ENCODE results near the gene USP47.
A peak's percentile ranks its signal among the peaks of the same experiment; 100 is the strongest.
"Not testable (repeated sequence)": the region's sequence is repeated elsewhere in the genome, so short reads cannot be mapped to it uniquely, and the experiment has no call there.

Gene USP47

DNA sequence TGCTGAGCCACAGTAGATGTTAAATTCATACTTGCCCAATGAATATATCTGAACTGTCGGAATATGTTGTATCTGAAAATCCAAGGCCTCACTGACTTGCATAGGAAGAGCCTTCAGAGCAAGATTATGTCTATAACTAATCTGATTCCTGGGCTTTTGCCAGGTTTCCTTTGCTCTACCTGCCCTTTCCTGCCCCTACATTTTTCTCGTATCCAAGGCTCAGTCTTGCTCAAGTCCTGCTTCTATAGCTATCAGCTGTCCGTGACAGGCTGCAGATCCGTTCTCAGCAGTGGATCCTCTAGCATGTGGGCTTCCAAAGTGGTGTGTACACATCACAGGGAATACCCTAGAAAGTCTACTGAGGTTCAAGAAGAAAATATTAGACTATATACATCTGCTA is 18.8 kb upstream of the USP47 start:
- no peak for DNase-seq (ENCODE audit: low read depth in 3 of 3)

DNA sequence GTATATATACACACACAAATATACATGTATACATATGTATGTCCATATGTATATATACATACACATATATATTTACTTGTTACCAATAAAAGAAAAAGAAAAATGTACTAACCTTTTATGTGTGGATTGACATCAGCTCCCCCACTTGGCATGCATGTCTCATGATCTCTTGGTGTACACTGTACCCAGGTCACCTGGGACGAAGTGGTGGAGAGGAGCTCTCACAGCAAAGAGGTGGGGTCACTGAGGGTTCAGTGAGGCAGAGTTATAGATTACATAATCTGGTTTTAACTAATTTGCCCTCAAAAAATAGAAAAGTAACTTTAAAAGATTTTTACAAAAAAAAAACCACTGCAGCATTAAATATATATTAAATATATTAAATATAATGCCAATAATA is 15.5 kb upstream of the USP47 start:
- DNase-seq (ENCODE audit: low read depth in 3 of 3), result no peak

DNA sequence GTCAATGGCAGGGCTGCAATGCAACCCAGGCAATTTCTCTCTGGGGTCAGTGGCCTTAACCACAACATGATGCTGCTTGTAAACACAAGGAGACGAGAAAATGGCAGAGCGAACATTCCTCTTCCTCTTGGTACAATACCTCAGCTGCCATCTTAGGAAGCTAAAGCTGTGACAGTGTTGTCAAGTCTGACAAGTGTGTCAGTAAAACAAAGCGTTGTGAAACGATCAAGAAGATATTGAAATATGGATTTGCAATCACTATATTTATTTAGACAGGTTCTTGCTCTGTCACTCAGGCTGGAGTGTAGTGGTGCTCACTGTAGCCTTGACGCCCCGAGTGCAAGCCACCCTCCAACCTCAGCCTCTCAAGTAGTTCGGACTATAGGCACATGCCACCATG is 14.5 kb upstream of the USP47 start:
- no peak for DNase-seq (ENCODE audit: low read depth in 3 of 3)

DNA sequence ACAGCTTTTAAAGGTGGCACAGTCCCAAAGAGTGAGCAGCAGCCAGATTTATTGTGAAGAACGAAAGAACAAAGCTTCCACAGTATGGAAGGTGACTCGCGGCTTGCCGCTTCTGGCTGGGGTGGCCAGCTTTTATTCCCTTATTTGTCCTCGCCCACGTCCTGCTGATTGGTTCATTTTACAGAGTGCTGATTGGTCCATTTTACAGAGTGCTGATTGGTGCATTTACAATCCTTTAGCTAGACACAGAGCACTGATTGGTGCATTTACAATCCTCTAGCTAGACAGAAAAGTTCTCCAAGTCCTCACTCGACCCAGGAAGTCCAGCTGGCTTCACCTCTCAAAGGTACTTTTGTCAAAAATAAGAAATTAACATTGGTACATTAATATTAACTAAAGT is 10.4 kb upstream of the USP47 start:
- DNase-seq (ENCODE audit: low read depth in 3 of 3), result not testable (repeated sequence)

DNA sequence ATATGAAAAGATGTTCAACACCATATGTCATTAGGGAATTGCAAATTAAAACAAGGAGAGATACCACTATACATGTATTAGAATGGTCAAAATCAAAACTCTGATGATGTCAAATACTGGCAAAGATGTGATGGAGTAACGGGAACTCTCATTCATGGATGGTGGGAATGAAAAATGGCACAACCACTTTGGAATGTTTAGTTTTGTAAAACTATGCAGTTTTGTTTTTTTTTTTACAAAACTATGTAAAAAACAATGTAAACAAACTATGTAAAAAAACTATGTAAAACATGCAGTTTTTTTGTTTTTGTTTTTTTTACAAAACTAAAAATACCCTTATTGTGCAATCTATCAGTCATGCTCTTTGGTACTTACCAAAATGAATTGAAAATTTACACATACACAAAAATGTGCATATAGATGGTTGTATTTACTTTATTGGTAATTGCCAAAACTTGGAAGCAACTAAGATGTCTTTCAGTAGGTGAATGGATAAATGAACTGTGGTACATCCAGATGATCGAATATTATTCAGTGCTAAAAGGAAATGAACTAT is 5.0 kb upstream of the USP47 start:
- no peak for DNase-seq (ENCODE audit: low read depth in 3 of 3)

DNA sequence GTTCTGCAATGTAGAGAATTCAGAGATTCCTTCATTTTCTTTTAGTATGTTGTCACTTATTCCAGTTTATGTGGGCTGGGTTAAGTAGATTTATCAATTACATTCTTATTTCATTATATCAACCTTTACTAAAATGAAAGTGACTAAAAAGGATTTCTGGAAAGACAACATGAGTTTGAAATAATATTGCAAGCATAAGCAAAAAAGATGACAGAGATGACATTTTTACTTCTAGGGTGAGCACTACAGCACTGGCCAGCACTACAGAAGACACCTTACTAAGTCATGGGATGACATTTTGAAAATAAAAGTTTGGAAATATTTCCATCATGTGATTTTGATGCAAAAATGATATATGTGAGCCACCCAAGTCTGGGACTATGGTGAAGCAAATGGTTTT is 2.1 kb upstream of the USP47 start:
- DNase-seq (ENCODE audit: low read depth in 3 of 3), result no peak

DNA sequence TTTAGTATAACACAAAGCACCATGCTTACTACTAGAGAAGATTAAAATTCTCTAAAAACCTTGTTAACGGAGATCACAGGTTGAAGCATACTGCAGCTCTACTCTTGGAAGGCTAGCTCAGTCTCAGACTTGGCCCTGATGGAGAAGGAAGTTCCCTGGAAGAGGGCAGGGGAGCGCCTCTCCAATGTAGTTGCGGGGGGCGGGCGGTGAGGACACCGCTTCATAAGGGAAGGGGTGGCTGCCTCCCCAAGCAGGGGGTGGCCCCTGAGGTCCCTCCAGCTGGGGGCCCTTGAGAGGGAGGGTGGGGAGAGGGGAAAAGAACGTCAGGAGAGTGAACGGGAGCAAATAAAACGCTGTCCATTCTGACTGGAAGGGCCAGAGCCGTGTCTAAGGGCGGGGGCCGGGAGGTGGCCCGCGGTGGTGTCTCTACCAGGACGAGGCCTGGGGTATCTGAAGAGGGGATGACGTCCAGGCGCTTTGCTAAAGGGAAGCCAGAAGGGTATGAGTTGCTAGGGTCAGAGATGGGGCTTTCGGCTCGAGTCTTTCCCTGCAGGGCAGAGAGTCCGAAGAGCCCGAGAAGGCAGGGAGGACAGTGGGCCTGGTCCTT is 553 bp upstream of the USP47 start:
- peak in 1 of 3 experiments; percentile 18 for DNase-seq (ENCODE audit: low read depth in 3 of 3)

DNA sequence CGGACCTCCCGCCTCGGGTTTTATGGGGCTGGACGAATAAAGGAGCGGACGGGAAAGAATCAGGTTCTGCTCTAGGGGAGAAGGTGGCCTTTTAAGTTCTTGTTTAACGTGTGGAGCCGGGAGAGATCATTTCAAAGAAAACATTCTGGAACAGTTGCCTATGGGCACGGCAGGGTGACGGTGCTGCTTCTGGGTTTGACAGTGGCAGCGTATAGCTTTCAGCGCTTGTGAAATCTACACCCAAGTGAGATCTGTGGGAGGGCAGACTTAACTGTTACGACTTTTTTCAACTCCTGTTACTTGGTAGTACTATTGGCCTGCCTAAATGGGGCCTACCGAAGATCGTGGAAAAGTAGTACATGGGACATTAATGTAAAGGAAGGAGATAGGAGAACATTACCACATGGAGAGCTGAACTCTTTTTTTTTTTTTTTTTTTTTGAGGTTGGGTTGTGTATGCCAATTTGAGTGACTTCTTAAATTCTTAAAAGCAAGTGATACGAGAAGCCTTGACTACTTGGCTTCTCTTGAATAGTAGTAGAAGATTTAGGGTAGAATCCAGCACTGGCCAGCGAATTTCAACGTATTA is 743 bp downstream of the USP47 start:
- DNase-seq (ENCODE audit: low read depth in 3 of 3), result peak; percentile 24 to 47 (median 40)

DNA sequence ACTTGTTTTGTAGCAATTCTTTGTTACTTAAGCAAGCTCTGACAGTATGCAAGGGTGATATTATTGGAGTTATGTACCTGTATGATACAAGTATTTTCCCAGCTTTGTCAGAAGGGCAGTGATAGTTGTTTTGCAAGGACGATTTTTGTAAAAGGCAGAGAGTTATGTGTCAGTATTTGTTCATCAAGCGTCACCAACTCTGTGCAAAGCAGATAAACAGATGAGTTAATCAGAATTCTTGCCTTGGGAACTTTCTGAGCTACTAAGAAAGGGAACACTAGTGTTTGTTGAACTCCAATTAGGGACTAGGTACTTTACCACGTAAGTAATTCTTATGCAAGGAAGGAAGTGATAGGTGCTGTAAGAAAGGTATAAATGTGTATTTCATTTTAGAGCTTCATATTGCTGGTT is 1.4 kb downstream of the USP47 start:
- no peak for DNase-seq (ENCODE audit: low read depth in 3 of 3)

DNA sequence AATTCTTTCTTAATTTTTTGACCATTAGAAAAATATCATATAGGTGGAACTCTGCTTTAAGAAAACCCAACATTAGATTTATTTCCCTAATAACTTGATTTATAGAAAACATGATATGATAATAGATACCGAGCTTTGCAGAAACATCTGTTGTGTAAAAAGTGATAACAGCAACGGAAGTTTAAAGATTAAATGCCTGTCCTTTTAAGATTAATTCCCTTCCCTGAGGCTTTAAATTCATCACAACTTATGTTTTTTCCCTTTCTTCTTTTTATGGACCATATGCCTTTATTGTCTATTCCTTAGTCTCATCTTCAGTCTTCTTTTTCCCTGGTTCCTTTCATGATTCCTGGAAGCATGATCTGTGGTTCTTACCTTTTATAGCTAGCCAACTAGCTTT is 1.9 kb downstream of the USP47 start:
- no peak for DNase-seq (ENCODE audit: low read depth in 3 of 3)

DNA sequence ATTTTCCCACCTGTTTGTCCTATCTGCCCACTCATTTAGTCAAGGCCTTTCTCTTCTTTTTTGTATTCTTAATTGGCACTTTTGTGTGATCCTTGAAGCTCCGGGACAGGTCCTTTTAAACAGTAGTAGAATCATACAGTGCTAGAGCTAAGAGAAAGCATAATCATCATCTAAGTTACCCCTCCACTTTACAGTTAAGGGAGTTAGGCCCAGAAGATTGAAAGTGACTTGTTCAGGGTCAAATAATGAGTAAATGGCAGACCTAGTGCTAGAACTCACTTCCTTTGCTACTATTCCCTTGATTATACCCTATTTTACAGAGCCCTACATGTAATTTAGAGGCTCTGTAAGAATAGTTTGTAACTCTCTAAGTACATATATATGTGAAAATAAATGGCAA is 2.5 kb downstream of the USP47 start:
- DNase-seq (ENCODE audit: low read depth in 3 of 3), result no peak

DNA sequence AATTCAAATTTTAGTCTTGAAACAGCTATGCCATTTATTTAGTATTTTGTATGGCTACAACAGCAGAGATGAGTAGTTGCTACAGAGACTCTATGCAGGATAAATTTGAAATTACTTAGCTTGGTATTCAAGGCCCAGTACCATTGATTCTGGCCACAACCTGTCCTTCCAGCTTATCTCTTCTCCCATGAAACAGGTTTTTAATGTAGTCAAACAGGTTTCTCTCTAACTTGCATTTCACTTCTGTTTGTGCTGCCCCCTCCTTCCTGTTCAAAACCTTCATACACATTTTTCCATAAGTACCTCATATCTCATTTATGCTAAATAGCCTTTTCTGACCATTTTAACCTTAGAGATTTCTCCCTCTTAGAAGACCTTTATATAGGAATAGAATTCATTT is 3.3 kb downstream of the USP47 start:
- no peak for DNase-seq (ENCODE audit: low read depth in 3 of 3)

DNA sequence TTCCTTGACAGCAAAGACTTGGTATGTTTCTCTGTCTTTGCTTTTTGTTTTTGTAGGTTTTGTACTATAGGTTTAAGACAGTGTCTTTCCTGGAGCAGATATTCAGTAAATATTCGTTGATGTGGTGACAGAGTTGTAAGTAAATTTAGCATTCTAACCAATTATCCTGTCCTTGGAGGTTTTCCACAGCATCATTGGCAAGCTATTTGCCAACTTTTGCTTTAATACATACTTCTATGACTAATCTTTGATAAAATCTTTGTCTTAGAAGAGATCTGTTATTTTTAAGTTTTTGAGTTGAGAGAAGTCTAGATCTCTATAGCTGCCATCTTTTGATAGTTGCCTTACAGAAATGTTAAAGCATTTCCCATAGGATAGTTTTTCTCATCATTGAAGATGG is 3.8 kb downstream of the USP47 start:
- no peak for DNase-seq (ENCODE audit: low read depth in 3 of 3)

DNA sequence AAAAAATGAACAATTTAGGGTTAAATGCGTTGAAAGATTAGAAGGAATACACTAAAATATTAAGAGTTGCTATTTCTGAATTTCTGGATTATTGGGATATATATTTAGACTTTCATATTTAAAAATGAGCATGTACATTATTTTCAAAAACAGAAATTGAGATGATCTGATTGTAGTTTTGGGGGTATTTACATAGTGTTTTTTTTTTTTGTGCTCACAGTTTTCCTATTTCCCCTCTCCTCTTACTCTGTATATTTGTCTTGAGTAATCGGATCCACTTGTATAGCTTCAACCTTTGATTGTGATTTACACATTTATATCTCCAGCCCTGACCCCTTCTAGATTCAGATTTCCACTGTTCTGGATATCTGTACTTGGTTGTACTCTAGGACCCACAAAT is 5.3 kb downstream of the USP47 start:
- no peak for DNase-seq (ENCODE audit: low read depth in 3 of 3)

DNA sequence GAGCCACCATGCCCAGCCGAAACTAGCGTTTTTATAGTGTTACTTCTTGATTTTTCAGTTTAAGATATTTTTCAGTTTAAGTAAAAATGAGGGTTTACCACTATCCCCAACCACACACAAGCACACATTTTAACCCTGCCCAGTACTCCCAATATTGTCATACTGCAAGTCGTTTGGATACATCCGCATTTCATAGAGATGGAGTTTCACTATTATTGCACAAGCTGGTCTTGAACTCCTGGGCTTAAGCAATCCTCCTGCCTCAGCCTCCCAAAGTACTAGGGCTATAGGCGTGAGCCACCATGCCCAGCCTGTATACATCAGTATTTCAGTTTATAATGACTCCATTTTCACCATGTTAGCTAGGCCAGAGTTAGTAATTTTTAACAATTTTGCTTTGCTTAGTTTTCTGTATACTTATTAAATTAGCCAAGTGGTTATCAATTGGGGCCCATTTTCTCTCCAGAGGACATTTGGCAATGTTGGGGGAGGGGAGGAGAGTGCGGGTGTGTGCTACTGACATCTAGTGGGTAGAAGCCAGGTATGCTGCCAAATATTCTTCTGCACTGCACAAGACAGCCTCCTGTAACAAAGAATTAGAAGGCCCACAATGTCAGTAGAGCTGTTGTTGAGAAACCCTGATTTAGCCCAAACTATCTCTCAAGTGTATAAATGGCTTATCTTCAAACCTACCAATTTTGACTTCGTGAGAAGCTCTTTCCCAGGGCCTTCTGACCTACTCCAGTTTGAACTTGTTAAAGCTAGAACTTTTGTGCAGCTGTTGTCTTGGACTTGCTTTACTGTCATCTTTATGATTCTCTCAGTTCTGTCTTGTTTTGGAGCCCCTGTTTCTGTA is 7.3 kb downstream of the USP47 start:
- DNase-seq (ENCODE audit: low read depth in 3 of 3), result peak; percentile 23 to 43 (median 27)

DNA sequence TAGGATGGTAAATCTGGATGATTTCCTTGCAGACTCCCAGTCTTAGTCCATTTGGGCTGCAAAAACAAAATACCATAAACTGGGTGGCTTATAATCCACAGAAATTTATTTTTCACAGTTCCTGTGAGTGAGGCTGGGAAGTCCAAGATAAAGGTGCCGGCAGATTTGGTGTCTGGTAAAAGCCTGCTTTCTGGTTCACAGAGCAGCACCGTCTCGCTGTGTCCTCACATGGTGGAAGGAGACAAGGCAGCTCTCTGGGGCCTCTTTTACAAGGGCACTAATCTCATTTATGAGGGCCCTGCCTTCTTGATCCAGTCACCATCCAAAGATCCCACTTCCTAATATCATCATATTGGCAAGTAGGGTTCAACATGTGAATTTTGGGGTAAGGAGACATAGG is 8.9 kb downstream of the USP47 start:
- no peak for DNase-seq (ENCODE audit: low read depth in 3 of 3)

DNA sequence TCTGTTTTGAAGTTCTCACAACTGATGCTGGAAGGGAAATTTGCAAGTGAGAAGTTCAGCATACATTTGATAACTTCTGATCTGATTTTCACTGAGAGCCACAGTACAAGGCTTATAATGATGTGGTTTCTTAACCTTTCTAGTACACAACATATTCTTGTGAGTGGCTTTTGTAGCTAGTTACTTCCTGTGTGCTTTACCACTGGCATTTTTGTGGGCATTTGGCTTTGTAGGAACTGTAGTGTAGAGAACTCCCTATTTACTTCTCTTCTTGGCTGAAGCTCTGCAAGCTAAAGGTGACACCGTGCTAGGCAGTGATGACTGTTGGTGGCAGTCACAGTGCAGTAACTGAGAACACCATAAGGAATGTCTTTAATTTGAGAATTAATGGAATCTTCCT is 14.9 kb downstream of the USP47 start:
- no peak for DNase-seq (ENCODE audit: low read depth in 3 of 3)

DNA sequence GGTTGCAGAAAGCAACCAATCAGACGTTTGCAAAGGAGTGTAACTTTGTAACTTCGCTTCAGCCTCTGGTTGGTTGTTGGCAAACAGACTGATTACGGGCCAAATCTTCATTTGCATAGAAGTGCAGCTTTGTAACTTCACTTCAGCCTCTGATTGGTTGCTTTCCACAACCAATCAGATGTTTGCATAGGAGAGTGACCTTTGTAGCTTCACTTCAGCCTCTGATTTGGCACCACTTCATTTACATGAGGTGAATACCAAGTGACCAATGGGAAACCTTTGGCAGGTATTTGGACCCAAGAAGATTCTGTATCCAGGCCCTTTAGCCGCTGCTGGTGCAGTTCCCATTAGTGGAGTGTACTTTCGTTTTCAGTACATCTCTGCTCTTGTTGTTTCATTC is 16.0 kb downstream of the USP47 start:
- DNase-seq (ENCODE audit: low read depth in 3 of 3), result no peak

DNA sequence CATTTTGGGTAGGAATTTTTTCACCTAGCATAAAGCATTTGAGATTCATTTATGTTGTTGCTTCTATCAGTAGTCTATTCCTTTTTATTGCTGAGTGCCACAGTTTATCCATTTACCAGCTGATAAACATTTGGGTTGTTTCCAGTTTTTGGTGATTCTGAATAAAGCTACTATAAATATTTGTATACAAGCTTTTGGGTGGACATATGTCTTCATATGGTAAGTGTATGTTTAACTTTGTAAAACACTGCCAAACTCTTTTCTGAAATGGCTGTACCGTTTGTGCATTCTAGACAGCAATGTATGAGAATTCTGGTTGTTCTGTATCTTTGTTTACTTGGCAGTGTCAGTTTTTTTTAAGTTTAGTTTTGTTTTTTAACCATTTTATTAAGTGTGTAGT is 16.9 kb downstream of the USP47 start:
- no peak for DNase-seq (ENCODE audit: low read depth in 3 of 3)

DNA sequence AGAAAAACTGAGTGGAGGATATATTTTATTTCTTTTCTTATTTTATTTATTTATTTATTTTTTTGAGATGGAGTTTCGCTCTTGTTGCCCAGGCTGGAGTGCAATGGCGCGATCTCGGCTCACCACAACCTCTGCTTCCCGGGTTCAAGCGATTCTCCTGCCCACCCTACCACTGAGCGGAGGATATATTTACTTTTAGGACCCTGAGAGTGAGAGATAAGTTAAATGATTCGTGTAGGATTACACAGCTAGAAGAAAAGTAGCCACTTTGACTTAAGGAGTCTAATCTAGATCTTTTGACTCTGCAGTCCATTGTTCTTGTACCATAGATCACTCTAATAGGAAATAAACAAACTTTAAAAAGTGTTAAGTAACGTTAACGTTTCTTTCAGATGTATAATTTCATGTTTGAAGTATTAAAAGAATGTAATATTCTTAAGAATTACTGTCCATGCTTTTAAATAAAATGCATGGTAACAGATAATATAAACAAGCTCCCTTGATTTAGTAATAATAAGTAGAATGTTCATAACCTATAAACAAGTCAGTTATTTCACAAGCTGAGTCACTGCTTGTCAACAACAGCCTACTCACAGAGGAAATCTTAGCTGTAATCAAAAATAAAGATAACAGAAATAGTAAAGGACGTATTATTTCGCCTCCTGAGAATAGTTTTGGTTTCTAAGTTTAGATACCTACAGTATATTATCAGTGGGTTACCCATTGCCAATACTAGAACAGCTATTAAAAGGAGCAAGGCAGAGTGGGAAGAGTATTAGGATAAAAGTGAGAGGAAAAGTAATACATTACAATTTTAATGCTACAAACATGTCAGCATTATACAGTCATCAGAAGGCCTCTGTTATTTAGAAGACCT is 18.6 kb downstream of the USP47 start:
- DNase-seq (ENCODE audit: low read depth in 3 of 3), result no peak

DNA sequence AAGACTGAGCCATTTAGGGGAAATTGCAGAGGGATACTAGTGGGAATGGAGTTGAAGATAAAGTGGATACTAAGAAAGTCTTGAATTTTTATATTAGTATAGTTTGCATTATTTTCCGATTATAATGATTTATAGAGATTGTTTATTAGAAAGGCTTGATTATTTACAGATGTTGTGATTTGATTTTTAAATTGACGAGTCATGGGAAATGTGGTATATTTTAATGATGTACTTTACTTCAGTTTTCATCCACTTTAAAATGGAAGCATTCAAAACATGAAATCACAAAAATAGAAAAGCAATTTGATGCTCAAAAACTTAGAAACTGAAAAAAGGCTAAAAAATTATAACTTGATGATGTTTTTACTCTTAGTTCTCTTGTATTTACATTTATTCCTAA is 21.2 kb downstream of the USP47 start:
- DNase-seq (ENCODE audit: low read depth in 3 of 3), result no peak

DNA sequence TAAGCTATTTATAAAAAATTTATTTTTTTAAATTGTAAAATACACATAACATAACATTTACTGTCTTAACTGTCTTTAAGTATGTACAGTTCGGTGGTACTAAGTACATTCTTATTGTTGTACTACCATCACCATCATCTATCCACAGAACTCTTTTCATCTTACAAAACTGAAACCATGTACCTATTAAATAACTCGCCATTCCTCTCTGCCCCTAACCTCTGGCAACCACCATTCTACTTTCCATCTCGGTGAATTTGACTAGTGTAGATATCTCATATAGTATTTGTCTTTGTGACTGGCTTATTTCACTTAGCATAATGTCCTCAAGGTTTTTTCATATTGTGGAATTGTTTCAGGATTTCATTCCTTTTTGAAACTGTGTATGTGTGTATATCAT is 22.6 kb downstream of the USP47 start:
- no peak for DNase-seq (ENCODE audit: low read depth in 3 of 3)
